ENCODE data around the gene JADE1.

The JADE1 gene

GRCh38 chr4:128809477-128810330 is at the start of gene JADE1:
Gene JADE1 (plus strand): TSS chr4:128809700. CDS start chr4:128831759, 22,059 bp downstream.
- DNase-seq: peak; percentile 96

- no peak for DNase-seq
Observed at GRCh38 chr4:128766781-128767180, 42.7 kb upstream of the JADE1 start.

GRCh38 chr4:128768373-128768996 is 41.0 kb upstream of the JADE1 start:
- DNase-seq: no peak

- no peak for DNase-seq
Observed at GRCh38 chr4:128769011-128769410, 40.5 kb upstream of the JADE1 start.

- no peak for DNase-seq
Observed at GRCh38 chr4:128770807-128771206, 38.7 kb upstream of the JADE1 start.

GRCh38 chr4:128775477-128775876 is 34.0 kb upstream of the JADE1 start:
- no peak for DNase-seq

- no peak for DNase-seq
Observed at GRCh38 chr4:128775916-128776315, 33.6 kb upstream of the JADE1 start.

- no peak for DNase-seq
Observed at GRCh38 chr4:128776794-128777216, 32.7 kb upstream of the JADE1 start.

GRCh38 chr4:128780688-128781087 is 28.8 kb upstream of the JADE1 start:
- no peak for DNase-seq

- peak; percentile 86 for DNase-seq
Observed at GRCh38 chr4:128782076-128782715, 27.3 kb upstream of the JADE1 start.

GRCh38 chr4:128782875-128783614 is 26.5 kb upstream of the JADE1 start:
- no peak for DNase-seq

GRCh38 chr4:128787509-128788311 is 21.8 kb upstream of the JADE1 start:
- no peak for DNase-seq

- DNase-seq: no peak
Observed at GRCh38 chr4:128793859-128794672, 15.4 kb upstream of the JADE1 start.

GRCh38 chr4:128796934-128797333 is 12.6 kb upstream of the JADE1 start:
- no peak for DNase-seq

- DNase-seq: no peak
Observed at GRCh38 chr4:128800284-128800683, 9.2 kb upstream of the JADE1 start.

GRCh38 chr4:128800701-128801284 is 8.7 kb upstream of the JADE1 start:
- DNase-seq: no peak

- no peak for DNase-seq
Observed at GRCh38 chr4:128802680-128803628, 6.5 kb upstream of the JADE1 start.

- no peak for DNase-seq
Observed at GRCh38 chr4:128803783-128804182, 5.7 kb upstream of the JADE1 start.

GRCh38 chr4:128810331-128810870 is 901 bp downstream of the JADE1 start:
- DNase-seq: peak; percentile 69

Data from activated effector memory CD4-positive, alpha-beta T cell treated with anti-CD3 and anti-CD28 coated beads, Interleukin-2, amount 50 U/mL, for 16 hours (primary cell).